ENCODE data around the gene GATC. TPM values are rescaled to one million over a fixed set of nuclear protein-coding genes. Genes with fewer than 3 reads are reported as not detected.

The GATC gene
- total RNA-seq, 1 donor from 2014 or later, result 25.3 TPM

DNA sequence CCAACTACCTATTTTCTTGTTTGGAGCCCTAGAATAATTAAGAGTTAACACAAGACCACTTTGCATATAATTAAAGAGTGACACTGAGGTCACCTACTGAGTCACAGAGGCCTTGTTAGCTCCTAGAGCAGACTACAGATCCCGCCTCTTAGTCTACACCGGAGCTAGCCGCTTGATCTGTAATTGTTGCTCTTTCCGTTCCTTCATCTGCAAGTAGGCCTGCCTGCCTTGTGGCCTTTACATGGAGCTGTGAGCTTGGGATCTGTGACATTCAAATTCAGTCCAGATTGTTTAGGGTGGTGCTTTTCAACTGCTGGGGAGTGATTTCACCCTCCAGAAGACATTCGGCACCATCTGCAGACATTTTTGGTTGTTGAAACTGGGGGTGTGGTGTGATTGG is 44.1 kb downstream of the GATC start:
- DNase-seq (ENCODE audit: low read depth), result no peak
- TF ChIP-seq, protein P1, sequence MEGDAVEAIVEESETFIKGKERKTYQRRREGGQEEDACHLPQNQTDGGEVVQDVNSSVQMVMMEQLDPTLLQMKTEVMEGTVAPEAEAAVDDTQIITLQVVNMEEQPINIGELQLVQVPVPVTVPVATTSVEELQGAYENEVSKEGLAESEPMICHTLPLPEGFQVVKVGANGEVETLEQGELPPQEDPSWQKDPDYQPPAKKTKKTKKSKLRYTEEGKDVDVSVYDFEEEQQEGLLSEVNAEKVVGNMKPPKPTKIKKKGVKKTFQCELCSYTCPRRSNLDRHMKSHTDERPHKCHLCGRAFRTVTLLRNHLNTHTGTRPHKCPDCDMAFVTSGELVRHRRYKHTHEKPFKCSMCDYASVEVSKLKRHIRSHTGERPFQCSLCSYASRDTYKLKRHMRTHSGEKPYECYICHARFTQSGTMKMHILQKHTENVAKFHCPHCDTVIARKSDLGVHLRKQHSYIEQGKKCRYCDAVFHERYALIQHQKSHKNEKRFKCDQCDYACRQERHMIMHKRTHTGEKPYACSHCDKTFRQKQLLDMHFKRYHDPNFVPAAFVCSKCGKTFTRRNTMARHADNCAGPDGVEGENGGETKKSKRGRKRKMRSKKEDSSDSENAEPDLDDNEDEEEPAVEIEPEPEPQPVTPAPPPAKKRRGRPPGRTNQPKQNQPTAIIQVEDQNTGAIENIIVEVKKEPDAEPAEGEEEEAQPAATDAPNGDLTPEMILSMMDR (conservative IDR thresholded peaks at IDR 0.05; ENCODE audit: low read depth, low read length), result no peak
- no peak overlapping the region for H3K4me3 ChIP-seq (ENCODE audit: low read depth, low read length)

DNA sequence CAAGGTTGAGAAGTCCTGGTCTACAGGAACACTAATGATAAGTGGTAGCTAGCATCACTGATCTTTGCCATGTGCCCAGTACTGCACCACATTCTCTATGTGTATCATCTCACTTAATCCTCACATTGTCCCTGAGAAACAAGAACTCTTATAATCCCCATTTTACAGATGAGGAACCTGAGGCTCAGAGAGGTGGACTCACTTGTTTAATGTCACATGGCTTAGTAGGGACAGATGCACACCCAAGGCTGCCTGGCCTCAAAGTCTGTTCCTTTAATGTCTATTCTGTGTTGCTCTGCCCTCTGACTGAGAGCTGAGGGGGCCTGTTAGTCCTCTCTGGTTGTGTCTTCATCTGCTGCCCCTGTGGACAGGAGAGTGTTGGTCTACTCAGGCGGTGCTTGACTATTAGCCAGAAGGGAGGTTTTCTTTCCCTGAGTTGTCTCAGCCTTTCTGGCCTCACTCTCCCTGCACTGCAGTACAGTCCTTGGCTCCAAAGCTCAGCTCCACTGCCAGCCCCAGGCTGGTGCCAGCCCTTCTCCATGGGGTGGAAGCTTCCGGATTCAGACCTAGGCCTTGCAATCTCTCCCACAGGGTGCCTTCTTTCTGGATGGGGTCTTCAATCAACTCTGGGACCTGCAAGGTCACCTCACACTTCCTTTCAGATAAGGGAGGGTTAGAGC is 44.7 kb downstream of the GATC start:
- TF ChIP-seq, protein P1 (conservative IDR thresholded peaks at IDR 0.05; ENCODE audit: low read depth, low read length), result no peak
- DNase-seq (ENCODE audit: low read depth), result no peak
- no peak overlapping the region for H3K4me3 ChIP-seq (ENCODE audit: low read depth, low read length)

DNA sequence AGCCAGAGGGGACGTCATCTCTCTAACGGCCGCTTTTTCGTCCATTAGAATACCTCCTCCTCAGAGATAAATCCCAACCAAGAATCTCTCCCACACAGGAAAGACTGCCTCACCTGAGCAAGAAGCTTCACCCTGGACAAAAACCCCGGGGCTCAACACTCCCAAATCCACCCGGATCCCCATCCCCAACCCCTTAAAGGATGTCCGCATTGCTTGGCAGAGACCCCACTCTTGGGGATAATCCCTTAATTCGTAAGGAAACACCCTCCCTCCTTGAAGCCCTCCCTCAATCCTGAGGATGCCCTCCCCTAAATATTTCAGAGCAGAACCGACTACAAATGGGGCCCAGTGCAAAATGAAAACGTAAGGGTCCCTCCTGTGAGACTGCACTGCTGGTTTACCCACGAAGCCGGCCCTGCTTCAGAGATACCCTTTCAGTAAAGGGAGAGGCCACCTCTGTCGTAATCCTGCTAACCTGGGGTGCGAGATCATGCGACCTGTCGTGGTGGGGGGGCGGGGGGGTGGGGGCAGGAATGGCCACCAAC is 49.0 kb downstream of the GATC start:
- H3K4me3 ChIP-seq (ENCODE audit: low read depth, low read length), result peak overlapping the region; percentile 91
- TF ChIP-seq, protein P1 (conservative IDR thresholded peaks at IDR 0.05; ENCODE audit: low read depth, low read length), result no peak
- no peak for DNase-seq (ENCODE audit: low read depth)

DNA sequence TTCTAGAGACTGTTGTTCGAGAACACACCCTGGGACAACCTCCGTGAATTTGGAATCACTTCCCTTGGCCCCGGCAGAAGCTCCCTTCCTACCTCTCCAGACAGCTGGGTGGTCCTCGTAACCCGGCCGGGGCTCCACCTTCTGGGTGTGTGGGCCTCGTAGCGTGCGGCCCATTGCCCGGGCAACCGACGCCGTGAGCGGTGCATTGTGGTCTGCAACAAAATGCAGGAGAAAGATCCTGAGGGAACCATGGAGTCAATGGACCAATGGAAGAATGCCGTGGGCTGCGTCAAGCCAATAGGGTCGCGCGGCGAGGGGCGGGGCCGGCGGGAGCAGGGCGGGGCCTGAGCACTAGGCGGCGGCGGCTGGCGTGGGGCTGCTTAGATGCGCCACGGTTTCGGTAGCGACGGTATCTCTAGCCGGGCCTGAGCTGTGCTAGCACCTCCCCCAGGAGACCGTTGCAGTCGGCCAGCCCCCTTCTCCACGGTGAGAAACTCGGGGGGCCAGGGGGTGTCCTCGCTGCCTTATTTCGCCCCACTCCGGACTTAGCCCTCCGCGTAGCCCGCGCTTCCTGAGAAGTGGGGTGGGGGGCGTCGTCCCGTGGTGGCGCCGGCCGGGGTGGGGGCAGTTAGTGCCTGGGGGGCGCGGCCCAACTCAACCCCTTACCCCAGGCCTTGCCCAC is 49.6 kb downstream of the GATC start, which contains the start of gene DYNLL1:
Gene DYNLL1 (plus strand): TSS at position 383 of the 682 bp plus-strand sequence. CDS start 309 bp downstream, outside the sequence.
- peak; percentile 48 for DNase-seq (ENCODE audit: low read depth)
- peak within 1 kb of the TSS; percentile 91 for H3K4me3 ChIP-seq (ENCODE audit: low read depth, low read length)
- TF ChIP-seq, protein P1 (conservative IDR thresholded peaks at IDR 0.05; ENCODE audit: low read depth, low read length), result no peak

DNA sequence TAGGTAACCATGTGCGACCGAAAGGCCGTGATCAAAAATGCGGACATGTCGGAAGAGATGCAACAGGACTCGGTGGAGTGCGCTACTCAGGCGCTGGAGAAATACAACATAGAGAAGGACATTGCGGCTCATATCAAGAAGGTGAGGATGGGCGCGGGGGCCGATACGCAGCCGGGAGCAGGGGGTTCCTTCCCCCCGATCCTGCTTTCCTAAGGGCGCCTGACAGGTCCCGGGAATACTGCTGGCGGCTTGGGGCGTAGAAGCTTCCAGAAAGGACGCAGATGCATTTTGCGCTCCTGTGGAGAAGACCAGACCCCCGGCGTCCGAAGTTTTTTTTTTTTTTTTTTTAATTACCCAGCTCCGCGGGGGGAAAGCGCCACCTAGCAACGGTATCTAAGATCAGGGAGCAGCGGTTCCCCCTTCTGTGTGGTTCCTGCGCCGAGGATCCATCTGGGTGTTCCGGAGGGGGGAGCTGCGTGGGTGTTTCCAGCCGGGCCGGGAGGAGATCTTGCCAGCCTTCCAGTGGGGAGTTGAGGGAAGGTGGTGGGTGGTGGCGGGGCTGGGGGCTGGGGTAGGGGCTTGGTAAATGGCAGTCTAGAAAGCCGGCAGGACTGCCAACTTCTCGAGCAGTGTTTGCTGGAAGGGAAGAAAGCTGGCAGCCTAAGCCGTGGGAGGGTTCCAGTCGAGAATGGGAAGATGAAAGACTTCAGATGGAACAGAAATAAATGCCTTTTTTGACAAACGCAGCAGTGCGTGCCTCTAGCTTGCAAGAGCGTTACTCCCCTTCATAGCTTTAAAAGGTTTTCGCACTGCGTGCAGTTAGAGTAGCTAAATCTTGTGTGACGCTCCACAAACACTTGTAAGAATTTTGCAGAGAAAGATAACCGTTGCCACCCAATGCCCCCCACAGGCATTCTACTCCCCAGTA is 50.4 kb downstream of the GATC start:
- H3K4me3 ChIP-seq (ENCODE audit: low read depth, low read length), result peak overlapping the region; percentile 91
- TF ChIP-seq, protein P1 (conservative IDR thresholded peaks at IDR 0.05; ENCODE audit: low read depth, low read length), result peak; percentile 23
- no peak for DNase-seq (ENCODE audit: low read depth)

DNA sequence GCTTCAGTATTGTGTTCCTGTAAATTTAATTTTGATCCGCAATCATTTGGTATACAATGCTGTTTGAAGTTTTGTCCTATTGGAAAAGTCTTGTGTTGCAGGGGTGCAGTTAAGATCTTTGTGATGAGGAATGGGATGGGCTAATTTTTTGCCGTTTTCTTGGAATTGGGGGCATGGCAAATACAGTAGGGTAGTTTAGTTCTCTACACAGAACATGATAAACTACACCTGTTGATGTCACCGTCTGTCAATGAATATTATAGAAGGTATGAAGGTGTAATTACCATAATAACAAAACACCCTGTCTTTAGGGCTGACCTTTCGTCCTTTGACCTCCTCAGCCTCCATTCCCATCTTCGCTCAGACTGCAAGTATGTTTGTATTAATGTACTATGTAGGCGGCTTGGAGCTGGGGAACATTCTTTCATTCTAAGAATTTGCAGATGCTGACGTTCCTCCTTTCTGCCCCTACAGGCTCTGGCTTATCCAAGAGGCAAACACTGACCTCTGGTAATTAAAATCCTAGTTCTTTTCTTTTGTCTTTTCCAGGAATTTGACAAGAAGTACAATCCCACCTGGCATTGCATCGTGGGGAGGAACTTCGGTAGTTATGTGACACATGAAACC is 51.4 kb downstream of the GATC start:
- TF ChIP-seq, protein P1 (conservative IDR thresholded peaks at IDR 0.05; ENCODE audit: low read depth, low read length), result no peak
- no peak for DNase-seq (ENCODE audit: low read depth)
- H3K4me3 ChIP-seq (ENCODE audit: low read depth, low read length), result peak overlapping the region; percentile 91

Data from epithelial cell of proximal tubule (primary cell).